SK-N-SH treated with all-trans-retinoic acid at 6 μM for 48 hours (cell line): ENCODE data around the gene ARHGAP15.
A peak's percentile ranks its signal among the peaks of the same experiment; 100 is the strongest.
"Not testable (repeated sequence)": the region's sequence is repeated elsewhere in the genome, so short reads cannot be mapped to it uniquely, and the experiment has no call there.

Experiments used
- ATAC-seq: fragments of 200-7000 bp; cut with Tn5 transposase; 3 replicates; pipeline ENCODE4 v1.9.1; 2020; ENCODE audit warnings: mild to moderate bottlenecking, moderate library complexity
- ARNTL ChIP-seq: fragments of 450-650 bp; formaldehyde crosslinking; IDR thresholded peaks from 2 replicates; pipeline ENCODE4 v1.5.0; 2020; ENCODE audit warnings: low read depth, mild to moderate bottlenecking, moderate library complexity, borderline replicate concordance
- CREB5 ChIP-seq: fragments of 250-450 bp; sonication (Bioruptor Pico); IDR thresholded peaks from 2 replicates; pipeline ENCODE4 v1.5.1; 2020; ENCODE audit warnings: low read depth, mild to moderate bottlenecking, moderate library complexity
- CSDC2 ChIP-seq: fragments of 250-450 bp; sonication (Bioruptor Pico); IDR thresholded peaks from 2 replicates; pipeline ENCODE4 v1.5.0; 2020; ENCODE audit warnings: mild to moderate bottlenecking, moderate library complexity
- CSRNP3 ChIP-seq: fragments of 250-450 bp; sonication (Bioruptor Pico); IDR thresholded peaks from 2 replicates; pipeline ENCODE4 v1.5.1; 2021; ENCODE audit warnings: mild to moderate bottlenecking, moderate library complexity
- ESRRG ChIP-seq: fragments of 250-450 bp; sonication (Bioruptor Pico); IDR thresholded peaks from 2 replicates; pipeline ENCODE4 v1.6.1; 2021; ENCODE audit warnings: mild to moderate bottlenecking
- GLIS3 ChIP-seq: fragments of 250-450 bp; sonication (Bioruptor Pico); IDR thresholded peaks from 2 replicates; pipeline ENCODE4 v1.5.0; 2020; ENCODE audit warnings: mild to moderate bottlenecking, moderate library complexity
- ISL1 ChIP-seq: fragments of 250-450 bp; sonication (Bioruptor Pico); IDR thresholded peaks from 2 replicates; pipeline ENCODE4 v2.1.2; 2022; ENCODE audit warnings: mild to moderate bottlenecking, moderate library complexity
- OSR1 ChIP-seq: fragments of 250-450 bp; sonication (Bioruptor Pico); IDR thresholded peaks from 2 replicates; pipeline ENCODE4 v1.8.0; 2022; ENCODE audit warnings: moderate library complexity, mild to moderate bottlenecking, inconsistent platforms
- PATZ1 ChIP-seq: fragments of 250-450 bp; sonication (Bioruptor Pico); IDR thresholded peaks from 2 replicates; pipeline ENCODE4 v1.8.0; 2020; ENCODE audit warnings: mild to moderate bottlenecking, moderate library complexity, borderline replicate concordance
- POU6F1 ChIP-seq: fragments of 250-450 bp; sonication (Bioruptor Pico); IDR thresholded peaks from 2 replicates; pipeline ENCODE4 v1.8.0; 2021; ENCODE audit warnings: low read depth, mild to moderate bottlenecking, moderate library complexity, borderline replicate concordance
- PPARA ChIP-seq: fragments of 250-450 bp; sonication (Bioruptor Pico); IDR thresholded peaks from 2 replicates; pipeline ENCODE4 v1.5.0; 2020; ENCODE audit warnings: mild to moderate bottlenecking, borderline replicate concordance
- RARB ChIP-seq: fragments of 250-450 bp; sonication (Bioruptor Pico); IDR thresholded peaks from 2 replicates; pipeline ENCODE4 v1.8.0; 2021; ENCODE audit warnings: mild to moderate bottlenecking, moderate library complexity
- SNAI2 ChIP-seq: fragments of 250-450 bp; sonication (Bioruptor Pico); IDR thresholded peaks from 2 replicates; pipeline ENCODE4 v1.5.0; 2020; ENCODE audit warnings: mild to moderate bottlenecking, moderate library complexity
- TCF4 ChIP-seq: fragments of 250-450 bp; sonication (Bioruptor Pico); IDR thresholded peaks from 2 replicates; pipeline ENCODE4 v1.8.0; 2021; ENCODE audit warnings: mild to moderate bottlenecking, moderate library complexity, borderline replicate concordance
- TOX ChIP-seq: fragments of 250-450 bp; sonication (Bioruptor Pico); IDR thresholded peaks from 2 replicates; pipeline ENCODE4 v1.8.0; 2021; ENCODE audit warnings: mild to moderate bottlenecking, moderate library complexity, borderline replicate concordance
- TSHZ2 ChIP-seq: fragments of 250-450 bp; sonication (Bioruptor Pico); IDR thresholded peaks from 2 replicates; pipeline ENCODE4 v1.5.0; 2020; ENCODE audit warnings: mild to moderate bottlenecking, moderate library complexity
- ZC3H10 ChIP-seq: fragments of 250-450 bp; sonication (Bioruptor Pico); IDR thresholded peaks from 2 replicates; pipeline ENCODE4 v1.5.1; 2021; ENCODE audit warnings: mild to moderate bottlenecking, moderate library complexity
- ZFP3 ChIP-seq: fragments of 250-450 bp; sonication (Bioruptor Pico); IDR thresholded peaks from 2 replicates; pipeline ENCODE4 v1.5.0; 2020; ENCODE audit warnings: mild to moderate bottlenecking, moderate library complexity
- ZFP30 ChIP-seq: fragments of 450-650 bp; formaldehyde crosslinking; IDR thresholded peaks from 2 replicates; pipeline ENCODE4 v1.5.0; 2022; ENCODE audit warnings: mild to moderate bottlenecking, moderate library complexity
- ZNF8 ChIP-seq: fragments of 450-650 bp; formaldehyde crosslinking; IDR thresholded peaks from 2 replicates; pipeline ENCODE4 v1.5.0; 2020; ENCODE audit warnings: mild to moderate bottlenecking, moderate library complexity

The ARHGAP15 gene

GRCh38 chr2:143088388-143088787 is 40.8 kb upstream of the ARHGAP15 start:
- no peak for TF ChIP-seq CSDC2
- TF ChIP-seq ZFP3 (CRISPR knock-in tag): no peak
- no peak for TF ChIP-seq POU6F1
- TF ChIP-seq CREB5 (CRISPR knock-in tag): no peak
- TF ChIP-seq ZNF8 (CRISPR knock-in tag): no peak
- no peak for TF ChIP-seq RARB (CRISPR knock-in tag)
- TF ChIP-seq CSRNP3 (CRISPR knock-in tag): no peak
- TF ChIP-seq GLIS3: no peak
- TF ChIP-seq TOX (CRISPR knock-in tag): no peak
- no peak for TF ChIP-seq ARNTL (CRISPR knock-in tag)
- TF ChIP-seq ISL1: no peak
- no peak for TF ChIP-seq ESRRG (CRISPR knock-in tag)
- no peak for TF ChIP-seq SNAI2 (CRISPR knock-in tag)
- no peak for TF ChIP-seq ZFP30 (CRISPR knock-in tag)
- no peak for TF ChIP-seq OSR1 (CRISPR knock-in tag)
- TF ChIP-seq TCF4 (CRISPR knock-in tag): no peak
- TF ChIP-seq TSHZ2 (CRISPR knock-in tag): no peak
- no peak for TF ChIP-seq PATZ1 (CRISPR knock-in tag)
- TF ChIP-seq ZC3H10 (CRISPR knock-in tag): no peak
- ATAC-seq: no peak

- not testable (repeated sequence) for ATAC-seq
These were observed 39.7 kb upstream of the ARHGAP15 start for GRCh38 chr2:143089520-143089919.

GRCh38 chr2:143110758-143111428 is 18.3 kb upstream of the ARHGAP15 start:
- peak; percentile 86 for ATAC-seq
- no peak for TF ChIP-seq ZFP3 (CRISPR knock-in tag)
- TF ChIP-seq ZFP30 (CRISPR knock-in tag): no peak
- no peak for TF ChIP-seq POU6F1
- no peak for TF ChIP-seq PPARA (CRISPR knock-in tag)
- TF ChIP-seq PATZ1 (CRISPR knock-in tag): no peak
- TF ChIP-seq CSRNP3 (CRISPR knock-in tag): no peak
- TF ChIP-seq ISL1: no peak
- no peak for TF ChIP-seq TSHZ2 (CRISPR knock-in tag)
